GM23338 (cell line): Measurements from ENCODE around the gene PRKAR1A. TPM values are rescaled to one million over a fixed set of nuclear protein-coding genes. Genes with fewer than 3 reads are reported as not detected.

Experiments used
- ATAC-seq: fragments of 200-7000 bp; cut with Tn5 transposase; 3 replicates; pipeline ENCODE4 v1.9.1; 2020
- DNase-seq: peaks from one replicate; pipeline ENCODE4 v3.0.0-alpha.2; 2015; ENCODE audit warnings: low spot score
- H2AFZ ChIP-seq: fragments of 200-600 bp; sonication (generic); 2 replicates; pipeline ENCODE4 v1.8.0; 2016; ENCODE audit warnings: antibody characterized with exemption, mild to moderate bottlenecking, moderate library complexity
- H3F3A ChIP-seq: fragments of 200-600 bp; sonication (generic); replicated peaks from 2 replicates; pipeline ENCODE4 v1.8.0; 2017; ENCODE audit warnings: antibody characterized with exemption, mixed run types, low read depth
- H3K27ac ChIP-seq: fragments of 200-600 bp; sonication (generic); 2 replicates; pipeline ENCODE4 v1.6.1; 2016; ENCODE audit warnings: low read depth
- H3K27me3 ChIP-seq: fragments of 200-600 bp; sonication (generic); 2 replicates; pipeline ENCODE4 v1.8.0; 2016; ENCODE audit warnings: mild to moderate bottlenecking, mixed run types, moderate library complexity; ENCODE audit not compliant: insufficient read depth
- H3K36me3 ChIP-seq: fragments of 200-600 bp; sonication (generic); 2 replicates; pipeline ENCODE4 v1.8.0; 2016; ENCODE audit warnings: mild to moderate bottlenecking; ENCODE audit not compliant: insufficient read depth
- H3K4me1 ChIP-seq: fragments of 200-600 bp; sonication (generic); 2 replicates; pipeline ENCODE4 v1.8.0; 2016; ENCODE audit warnings: mild to moderate bottlenecking, moderate library complexity; ENCODE audit not compliant: insufficient read depth
- H3K4me2 ChIP-seq: fragments of 200-600 bp; sonication (generic); 2 replicates; pipeline ENCODE4 v1.7.1; 2017; ENCODE audit warnings: mixed run types
- H3K4me3 ChIP-seq: fragments of 200-600 bp; sonication (generic); 2 replicates; pipeline ENCODE4 v1.6.1; 2016; ENCODE audit warnings: mixed run types
- H3K79me2 ChIP-seq: fragments of 200-600 bp; sonication (generic); replicated peaks from 2 replicates; pipeline ENCODE4 v1.8.0; 2017; ENCODE audit warnings: mild to moderate bottlenecking; ENCODE audit not compliant: insufficient read depth
- H3K9me2 ChIP-seq: fragments of 200-600 bp; sonication (generic); 2 replicates; pipeline ENCODE4 v1.8.0; 2017; ENCODE audit not compliant: insufficient read depth
- H4K20me1 ChIP-seq: fragments of 200-600 bp; sonication (generic); replicated peaks from 2 replicates; pipeline ENCODE4 v1.8.0; 2017; ENCODE audit warnings: mild to moderate bottlenecking; ENCODE audit not compliant: insufficient read depth
- H3K27ac Mint-ChIP-seq: 2 replicates; pipeline ENCODE4 v1.8.0; 2020; ENCODE audit warnings: inconsistent platforms, mild to moderate bottlenecking, moderate library complexity, mixed read lengths
- H3K27me3 Mint-ChIP-seq: 3 replicates; pipeline ENCODE4 v1.8.0; 2022; ENCODE audit warnings: low read depth, mild to moderate bottlenecking, moderate library complexity, mixed read lengths, inconsistent platforms; ENCODE audit not compliant: insufficient read depth, poor library complexity
- H3K36me3 Mint-ChIP-seq: 3 replicates; pipeline ENCODE4 v1.8.0; 2021; ENCODE audit warnings: low read depth, mild to moderate bottlenecking, inconsistent platforms, moderate library complexity, mixed read lengths
- H3K4me1 Mint-ChIP-seq: 3 replicates; pipeline ENCODE4 v1.8.0; 2020; ENCODE audit warnings: mild to moderate bottlenecking, inconsistent platforms, mixed read lengths
- H3K4me3 Mint-ChIP-seq: 3 replicates; pipeline ENCODE4 v1.8.0; 2021; ENCODE audit warnings: moderate library complexity, mild to moderate bottlenecking, inconsistent platforms, mixed read lengths
- H3K9me3 Mint-ChIP-seq: 3 replicates; pipeline ENCODE4 v1.8.0; 2020; ENCODE audit warnings: moderate library complexity, mild to moderate bottlenecking, inconsistent platforms, mixed read lengths
- CREB1 ChIP-seq: fragments of 250-450 bp; sonication (Bioruptor Pico); IDR thresholded peaks from 2 replicates; pipeline ENCODE4 v1.5.0; 2020; ENCODE audit warnings: low read depth, mild to moderate bottlenecking, moderate library complexity
- CTCF ChIP-seq, 2 experiments: fragments of 200-600 bp in 1 of 2; sonication (generic) in 1 of 2; conservative IDR thresholded peaks; 2 replicates each; pipeline versions ENCODE4 v1.5.1 to v1.6.1; 2016 to 2017; ENCODE audit warnings: antibody characterized with exemption in 2 of 2, low read depth in 2 of 2, mild to moderate bottlenecking in 2 of 2, moderate library complexity in 1 of 2
- ETS1 ChIP-seq: IDR thresholded peaks from 2 replicates; pipeline ENCODE4 v1.6.1; 2016; ENCODE audit warnings: antibody characterized with exemption
- EZH2 ChIP-seq: fragments of 200-600 bp; sonication (generic); IDR thresholded peaks from one replicate; pipeline ENCODE4 v1.8.0; 2017; ENCODE audit warnings: antibody characterized with exemption, mild to moderate bottlenecking, low read depth; ENCODE audit not compliant: unreplicated experiment
- EZH2phosphoT487 ChIP-seq: fragments of 200-600 bp; sonication (generic); IDR thresholded peaks from one replicate; pipeline ENCODE4 v1.8.1; 2018; ENCODE audit warnings: antibody characterized with exemption; ENCODE audit not compliant: unreplicated experiment
- NANOG ChIP-seq: IDR thresholded peaks from 2 replicates; pipeline ENCODE4 v1.6.1; 2016; ENCODE audit warnings: antibody characterized with exemption, borderline replicate concordance
- POLR2AphosphoS5 ChIP-seq: IDR thresholded peaks from 2 replicates; pipeline ENCODE4 v1.6.1; 2016; ENCODE audit warnings: antibody characterized with exemption, low read depth
- STAT1 ChIP-seq: IDR thresholded peaks from one replicate; pipeline ENCODE4 v1.6.1; 2016; ENCODE audit warnings: antibody characterized with exemption; ENCODE audit not compliant: unreplicated experiment
- ZNF114 ChIP-seq: fragments of 250-450 bp; sonication (Bioruptor Pico); IDR thresholded peaks from 2 replicates; pipeline ENCODE4 v1.5.0; 2020; ENCODE audit warnings: mild to moderate bottlenecking, moderate library complexity
- ZNF331 ChIP-seq: fragments of 250-450 bp; sonication (Bioruptor Pico); IDR thresholded peaks from 2 replicates; pipeline ENCODE4 v1.5.0; 2020; ENCODE audit warnings: low read depth, mild to moderate bottlenecking, moderate library complexity
- ZNF462 ChIP-seq: fragments of 250-450 bp; sonication (Bioruptor Pico); IDR thresholded peaks from 2 replicates; pipeline ENCODE4 v1.5.0; 2020; ENCODE audit warnings: mild to moderate bottlenecking, moderate library complexity
- polyA plus RNA-seq: library from polyadenylated mRNA; unstranded; fragments of >200 nt; fragmentation: Nextera tagmentation; extraction: Ambion mirVana; gene quantifications from 2 replicates; pipeline ENCODE4 v1.2.1, GENCODE V29; 2016
- total RNA-seq: library from RNA; depleted of rRNA; stranded (reverse); fragments of >200 nt; shearing (Covaris generic); gene quantifications from 2 replicates; pipeline ENCODE4 v1.2.3, GENCODE V29; 2014

The PRKAR1A gene
- total and polyA plus RNA-seq, 2 experiments from 2014 or later = 90.1 to 100 TPM

- no peaks in the 10 kb centered on the region for H3K9me3 Mint-ChIP-seq
- H3K9me2 ChIP-seq = no peaks in the 10 kb centered on the region
- ATAC-seq = no peak
- no peaks in the 10 kb centered on the region for H4K20me1 ChIP-seq
- H3K27ac ChIP-seq = no peak overlapping the region
- H3K4me1 ChIP-seq = peaks cover 10% of the 10 kb centered on the region; the same call in 1 of the 2 replicates
- H3K4me3 Mint-ChIP-seq = no peak overlapping the region
- H3K27me3 Mint-ChIP-seq = peaks cover 8% of the 10 kb centered on the region
- no peaks in the 10 kb centered on the region for H3K36me3 Mint-ChIP-seq
- H3K36me3 ChIP-seq = no peaks in the 10 kb centered on the region
- peaks cover 5% of the 10 kb centered on the region for H3K4me1 Mint-ChIP-seq
- no peak overlapping the region for H3K4me2 ChIP-seq
- peaks cover 23% of the 10 kb centered on the region for H3K27me3 ChIP-seq
- no peaks in the 10 kb centered on the region for H3K79me2 ChIP-seq
- 0 out of 2 replicates have a peak, but pooled peaks cover 2% of the 10 kb centered on the region for H3F3A ChIP-seq
- H2AFZ ChIP-seq = no peak overlapping the region
- TF ChIP-seq CREB1 = no peak
- no peak for DNase-seq
- no peak overlapping the region for H3K27ac Mint-ChIP-seq
- H3K4me3 ChIP-seq = no peak overlapping the region
Observed at GRCh38 chr17:68595986-68596385, 83.8 kb downstream of the PRKAR1A start.

GRCh38 chr17:68596411-68596945 is 84.2 kb downstream of the PRKAR1A start:
- H3K4me1 Mint-ChIP-seq = peaks cover 5% of the 10 kb centered on the region
- no peak overlapping the region for H3K27ac ChIP-seq
- H3K36me3 Mint-ChIP-seq = no peaks in the 10 kb centered on the region
- no peaks in the 10 kb centered on the region for H4K20me1 ChIP-seq
- ATAC-seq = no peak
- H3K9me2 ChIP-seq = no peaks in the 10 kb centered on the region
- H3K36me3 ChIP-seq = no peaks in the 10 kb centered on the region
- DNase-seq = no peak
- H3K27me3 ChIP-seq = peaks cover 27% of the 10 kb centered on the region
- H3K27me3 Mint-ChIP-seq = peaks cover 9% of the 10 kb centered on the region
- H3K4me3 ChIP-seq = no peak overlapping the region
- no peak overlapping the region for H3K4me3 Mint-ChIP-seq
- no peaks in the 10 kb centered on the region; the same call in 2 of the 3 replicates for H3K9me3 Mint-ChIP-seq
- peaks cover 10% of the 10 kb centered on the region; the same call in 1 of the 2 replicates for H3K4me1 ChIP-seq
- 0 out of 2 replicates have a peak, but pooled peaks cover 2% of the 10 kb centered on the region for H3F3A ChIP-seq
- H3K27ac Mint-ChIP-seq = no peak overlapping the region
- H2AFZ ChIP-seq = no peak overlapping the region
- H3K4me2 ChIP-seq = no peak overlapping the region
- no peaks in the 10 kb centered on the region for H3K79me2 ChIP-seq
- TF ChIP-seq ZNF462 (CRISPR knock-in tag) (no peak), ZNF331 (CRISPR knock-in tag) (no peak), NANOG (no peak), ZNF114 (CRISPR knock-in tag) (no peak), STAT1 (no peak), POLR2AphosphoS5 (no peak), ETS1 (no peak), CTCF (conservative IDR thresholded peaks at IDR 0.05; ENCODE audit: low read depth in 2 of 2) (no peak), EZH2phosphoT487 (no peak), CREB1 (no peak), EZH2 (no peak)
